SK-N-MC (cell line): ENCODE data around the gene HYDIN.

Source experiments
- EZH2 ChIP-seq: fragments of 200-600 bp; sonication (generic); IDR thresholded peaks from one replicate; pipeline ENCODE4 v1.6.1; 2017; ENCODE audit warnings: antibody characterized with exemption
- POLR2AphosphoS5 ChIP-seq: IDR thresholded peaks from 2 replicates; pipeline ENCODE4 v1.6.1; 2012; ENCODE audit warnings: mild to moderate bottlenecking, low read depth, low read length, borderline replicate concordance

- no peak for TF ChIP-seq EZH2
- TF ChIP-seq POLR2AphosphoS5, result no peak
Measured at GRCh38 chr16:71201054-71201453, 29.5 kb downstream of the HYDIN start.
